GM18517 (cell line): ENCODE results near the gene TXLNA.

Source experiments
- ATAC-seq: cut with Tn5 transposase; IDR thresholded peaks from one replicate; pipeline ENCODE4 v1.9.1; 2021; ENCODE audit warnings: mild to moderate bottlenecking, moderate library complexity; ENCODE audit not compliant: unreplicated experiment

Gene TXLNA

GRCh38 chr1:32208469-32208868, 29.0 kb downstream of the TXLNA start:
- no peak for ATAC-seq

- no peak for ATAC-seq
Observed at GRCh38 chr1:32208891-32209328, 29.4 kb downstream of the TXLNA start, which contains the start of gene DCDC2B. Gene DCDC2B (plus strand): TSS chr1:32209089. CDS start chr1:32209094, 5 bp downstream.

- no peak for ATAC-seq
Observed at GRCh38 chr1:32215629-32216480, 36.4 kb downstream of the TXLNA start.

GRCh38 chr1:32216566-32216965, 37.1 kb downstream of the TXLNA start:
- no peak for ATAC-seq

- ATAC-seq, result no peak
Observed at GRCh38 chr1:32219022-32219421, 39.5 kb downstream of the TXLNA start.

GRCh38 chr1:32220746-32221580, 41.5 kb downstream of the TXLNA start:
- no peak for ATAC-seq

GRCh38 chr1:32221581-32221979, 42.1 kb downstream of the TXLNA start:
- no peak for ATAC-seq

- peak; percentile 82 for ATAC-seq
Observed at GRCh38 chr1:32221980-32222755, 42.7 kb downstream of the TXLNA start, which contains the start of the genes EIF3I and TMEM234. Gene EIF3I (plus strand): TSS chr1:32222407. CDS start chr1:32222442, 35 bp downstream. Gene TMEM234 (minus strand): TSS chr1:32222353. CDS start chr1:32222322, 31 bp downstream.

- ATAC-seq, result no peak
Observed at GRCh38 chr1:32223683-32224082, 44.2 kb downstream of the TXLNA start.

- no peak for ATAC-seq
Observed at GRCh38 chr1:32224285-32224684, 44.8 kb downstream of the TXLNA start.

- ATAC-seq, result no peak
Observed at GRCh38 chr1:32228771-32229170, 49.3 kb downstream of the TXLNA start.

- no peak for ATAC-seq
Observed at GRCh38 chr1:32231843-32232432, 52.5 kb downstream of the TXLNA start.

- ATAC-seq, result no peak
Observed at GRCh38 chr1:32232558-32233304, 53.3 kb downstream of the TXLNA start.

GRCh38 chr1:32234792-32235191, 55.3 kb downstream of the TXLNA start:
- no peak for ATAC-seq

- ATAC-seq, result no peak
Observed at GRCh38 chr1:32239337-32239736, 59.9 kb downstream of the TXLNA start.

GRCh38 chr1:32239790-32240139, 60.3 kb downstream of the TXLNA start:
- no peak for ATAC-seq

- no peak for ATAC-seq
Observed at GRCh38 chr1:32240140-32240951, 60.9 kb downstream of the TXLNA start.

GRCh38 chr1:32241001-32241763, 61.7 kb downstream of the TXLNA start:
- no peak for ATAC-seq
